Esophagus (tissue), 2 donors: ENCODE results near the gene TRUB1. TPM values are rescaled to one million over a fixed set of nuclear protein-coding genes. Genes with fewer than 3 reads are reported as not detected.

Experiments
- H3K27ac ChIP-seq, 2 donors: one replicate each; pipeline ENCODE4 v1.5.1; 2013; ENCODE audit warnings: low read depth in 2 of 2, mild to moderate bottlenecking in 2 of 2, inconsistent platforms in 1 of 2, low read length in 1 of 2, moderate library complexity in 1 of 2
- H3K27me3 ChIP-seq, 2 donors: one replicate each; pipeline ENCODE4 v1.6.1; 2013; ENCODE audit warnings: low read length in 2 of 2, control low read depth in 1 of 2, mild to moderate bottlenecking in 1 of 2; ENCODE audit not compliant: insufficient read depth in 2 of 2, control insufficient read depth in 1 of 2
- H3K36me3 ChIP-seq, 2 donors: one replicate each; pipeline ENCODE4 v1.6.1; 2013; ENCODE audit warnings: low read length in 1 of 2; ENCODE audit not compliant: control insufficient read depth in 2 of 2, insufficient read depth in 2 of 2
- H3K4me1 ChIP-seq, 2 donors: one replicate each; pipeline ENCODE4 v1.6.1; 2013; ENCODE audit warnings: low read length in 1 of 2; ENCODE audit not compliant: control insufficient read depth in 2 of 2, insufficient read depth in 2 of 2
- H3K4me3 ChIP-seq, 2 donors: one replicate each; pipeline ENCODE4 v1.5.1; 2013; ENCODE audit warnings: low read length in 2 of 2, mild to moderate bottlenecking in 2 of 2, low read depth in 1 of 2, moderate library complexity in 1 of 2
- H3K9me3 ChIP-seq, 2 donors: one replicate each; pipeline ENCODE4 v1.6.1; 2013; ENCODE audit warnings: mild to moderate bottlenecking in 2 of 2, low read depth in 1 of 2, low read length in 1 of 2, moderate library complexity in 1 of 2; ENCODE audit not compliant: control insufficient read depth in 2 of 2, insufficient read depth in 1 of 2
- WGBS, 2 donors: extraction: QIAGEN DNeasy Blood & Tissue Kit; methylation state at CpG; one replicate each; pipeline ENCODE4 v1.1.7; 2013; 5-methylcytosine and 5-hydroxymethylcytosine counted together
- polyA plus RNA-seq, 2 donors: library from polyadenylated mRNA; stranded (reverse); fragments of 200-250 nt; gene quantifications; one replicate each; pipeline ENCODE4 v1.2.3, GENCODE V29; 2013
- donor health status: healthy with polysubstance abuse.
- donor health status: Bipolar disorder and iron deficiency.

The TRUB1 gene
- polyA plus RNA-seq, 2 donors = 4.0 to 6.0 TPM

- WGBS, 2 donors = 94% methylated on average over 8 of the region's 8 CpGs
- Histone ChIP-seq H3K27ac (no peak overlapping the region), H3K27me3 (no peaks in the 10 kb centered on the region)
Observed at GRCh38 chr10:115005771-115006170, 67.8 kb downstream of the TRUB1 start.

GRCh38 chr10:115018185-115018931 is 80.4 kb downstream of the TRUB1 start:
- Histone ChIP-seq H3K36me3 (no peaks in the 10 kb centered on the region), H3K4me1 (no peaks in the 10 kb centered on the region), H3K9me3 (no peaks in the 10 kb centered on the region), H3K27me3 (no peaks in the 10 kb centered on the region), H3K27ac (no peak overlapping the region), H3K4me3 (no peak overlapping the region)
- WGBS, 2 donors = 75 to 79% methylated on average over 9 of the region's 9 CpGs

More at GRCh38 chr10:115005771-115006170, 67.8 kb downstream of the TRUB1 start:
- Histone ChIP-seq H3K4me1 (peaks cover 0 to 2% of the 10 kb centered on the region in 2 donors), H3K4me3 (no peak overlapping the region), H3K36me3 (no peaks in the 10 kb centered on the region), H3K9me3 (no peaks in the 10 kb centered on the region)

- H3K4me3 ChIP-seq = no peak overlapping the region
- H3K27ac ChIP-seq = no peak overlapping the region
- no peaks in the 10 kb centered on the region for H3K9me3 ChIP-seq
- no peaks in the 10 kb centered on the region for H3K36me3 ChIP-seq
- WGBS, 2 donors = 62 to 81% methylated on average over 2 of the region's 2 CpGs
- no peaks in the 10 kb centered on the region for H3K27me3 ChIP-seq
- H3K4me1 ChIP-seq = no peaks in the 10 kb centered on the region
Observed at GRCh38 chr10:115020449-115020848, 82.5 kb downstream of the TRUB1 start.

- Histone ChIP-seq H3K27ac (no peak overlapping the region), H3K36me3 (no peaks in the 10 kb centered on the region), H3K9me3 (no peaks in the 10 kb centered on the region), H3K27me3 (no peaks in the 10 kb centered on the region), H3K4me3 (no peak overlapping the region), H3K4me1 (no peaks in the 10 kb centered on the region)
- 58 to 70% methylated on average over 5 of the region's 5 CpGs for WGBS, 2 donors
Observed at GRCh38 chr10:115022733-115023132, 84.7 kb downstream of the TRUB1 start.

- no peaks in the 10 kb centered on the region for H3K36me3 ChIP-seq
- no peak overlapping the region for H3K4me3 ChIP-seq
- no peaks in the 10 kb centered on the region for H3K27me3 ChIP-seq
- H3K9me3 ChIP-seq = no peaks in the 10 kb centered on the region
- H3K4me1 ChIP-seq = no peaks in the 10 kb centered on the region
- 84 to 85% methylated on average over 8 of the region's 8 CpGs for WGBS, 2 donors
- no peak overlapping the region for H3K27ac ChIP-seq
Observed at GRCh38 chr10:115023715-115024114, 85.7 kb downstream of the TRUB1 start.

- Histone ChIP-seq H3K36me3 (no peaks in the 10 kb centered on the region), H3K27ac (no peak overlapping the region), H3K4me1 (no peaks in the 10 kb centered on the region), H3K4me3 (no peak overlapping the region), H3K9me3 (no peaks in the 10 kb centered on the region), H3K27me3 (no peaks in the 10 kb centered on the region)
- WGBS, 2 donors = 74 to 91% methylated on average over 9 of the region's 9 CpGs
Observed at GRCh38 chr10:115024371-115024770, 86.4 kb downstream of the TRUB1 start.

GRCh38 chr10:115026056-115026745 is 88.2 kb downstream of the TRUB1 start:
- Histone ChIP-seq H3K4me3 (no peak overlapping the region), H3K9me3 (no peaks in the 10 kb centered on the region), H3K36me3 (no peaks in the 10 kb centered on the region), H3K4me1 (no peaks in the 10 kb centered on the region), H3K27ac (no peak overlapping the region), H3K27me3 (no peaks in the 10 kb centered on the region)
- WGBS, 2 donors = 69 to 71% methylated on average over 13 of the region's 13 CpGs

- H3K4me1 ChIP-seq = no peaks in the 10 kb centered on the region
- H3K4me3 ChIP-seq = no peak overlapping the region
- H3K36me3 ChIP-seq = no peaks in the 10 kb centered on the region
- WGBS, 2 donors = 88% methylated on average over 7 of the region's 7 CpGs
- H3K9me3 ChIP-seq = no peaks in the 10 kb centered on the region
- H3K27me3 ChIP-seq = no peaks in the 10 kb centered on the region
- H3K27ac ChIP-seq = no peak overlapping the region
Observed at GRCh38 chr10:115026746-115027140, 88.7 kb downstream of the TRUB1 start.
